HepG2 (cell line): ENCODE measurements around the gene TCAP.

ENCODE experiments used
- MAX ChIP-seq: IDR thresholded peaks from 2 replicates; pipeline ENCODE4 v1.6.1; 2012; ENCODE audit warnings: inconsistent platforms
- NR1H2 ChIP-seq: sonication (generic); formaldehyde crosslinking; IDR thresholded peaks from 2 replicates; pipeline ENCODE4 v1.8.1; 2022; ENCODE audit warnings: low read depth, missing genetic modification reagents, borderline replicate concordance
- SMAD1 ChIP-seq: sonication (generic); formaldehyde crosslinking; IDR thresholded peaks from 2 replicates; pipeline ENCODE4 v1.4.0; 2020; ENCODE audit warnings: missing genetic modification reagents, low read depth, mild to moderate bottlenecking, borderline replicate concordance
- ZNF34 ChIP-seq: sonication (generic); formaldehyde crosslinking; IDR thresholded peaks from 2 replicates; pipeline ENCODE4 v1.4.0; 2020; ENCODE audit warnings: mild to moderate bottlenecking, missing genetic modification reagents, borderline replicate concordance
- ZNF703 ChIP-seq: sonication (generic); formaldehyde crosslinking; IDR thresholded peaks from 2 replicates; pipeline ENCODE4 v1.5.1; 2020; ENCODE audit warnings: missing genetic modification reagents, mild to moderate bottlenecking, moderate library complexity, borderline replicate concordance

GRCh38 chr17:39687101-39687545 is 22.0 kb downstream of the TCAP start:
- TF ChIP-seq ZNF703 (no peak), NR1H2 (CRISPR knock-in tag) (no peak), ZNF34 (CRISPR knock-in tag) (no peak), SMAD1 (CRISPR knock-in tag) (no peak), MAX (no peak)
